H54 (cell line): Measurements from ENCODE around the gene ATF6.

Source experiments
- DNase-seq: peaks from one replicate; pipeline ENCODE4 v3.0.0; 2011; ENCODE audit warnings: low spot score, mixed read lengths; ENCODE audit not compliant: insufficient read length
- FAIRE-seq: peaks from 3 replicates; lab custom pipeline; 2011; peaks lifted over from hg19 to GRCh38; lab: Jason Lieb, UNC
- POLR2A ChIP-seq: IDR thresholded peaks from 2 replicates; pipeline ENCODE4 v1.6.1; 2011; ENCODE audit warnings: low read depth, mild to moderate bottlenecking, low read length

ATF6 gene

GRCh38 chr1:161946071-161946987 is 180.2 kb downstream of the ATF6 start:
- no peak for FAIRE-seq

GRCh38 chr1:161948435-161948834 is 182.3 kb downstream of the ATF6 start:
- no peak for FAIRE-seq
- TF ChIP-seq POLR2A = no peak
- no peak for DNase-seq

More at GRCh38 chr1:161946071-161946987, 180.2 kb downstream of the ATF6 start:
- TF ChIP-seq POLR2A = no peak
- no peak for DNase-seq

- FAIRE-seq = no peak
- TF ChIP-seq POLR2A = no peak
- no peak for DNase-seq
These were observed 183.4 kb downstream of the ATF6 start for GRCh38 chr1:161949548-161949947.

GRCh38 chr1:161950377-161950776 is 184.3 kb downstream of the ATF6 start:
- no peak for DNase-seq
- no peak for TF ChIP-seq POLR2A
- FAIRE-seq = no peak

- FAIRE-seq = no peak
- no peak for DNase-seq
These were observed 185.5 kb downstream of the ATF6 start for GRCh38 chr1:161951646-161952045.

GRCh38 chr1:161952607-161953172 is 186.6 kb downstream of the ATF6 start:
- TF ChIP-seq POLR2A = no peak
- DNase-seq = no peak
- FAIRE-seq = no peak

More at GRCh38 chr1:161951646-161952045, 185.5 kb downstream of the ATF6 start:
- TF ChIP-seq POLR2A = no peak

GRCh38 chr1:161953256-161953920 is 187.3 kb downstream of the ATF6 start:
- no peak for DNase-seq
- FAIRE-seq = no peak

GRCh38 chr1:161954050-161954449 is 187.9 kb downstream of the ATF6 start:
- no peak for TF ChIP-seq POLR2A
- no peak for FAIRE-seq

More at GRCh38 chr1:161953256-161953920, 187.3 kb downstream of the ATF6 start:
- no peak for TF ChIP-seq POLR2A

GRCh38 chr1:161954466-161954865 is 188.3 kb downstream of the ATF6 start:
- no peak for TF ChIP-seq POLR2A
- no peak for DNase-seq
- FAIRE-seq = no peak

More at GRCh38 chr1:161954050-161954449, 187.9 kb downstream of the ATF6 start:
- DNase-seq = no peak

GRCh38 chr1:161955606-161956005 is 189.5 kb downstream of the ATF6 start:
- TF ChIP-seq POLR2A = no peak
- no peak for DNase-seq
- no peak for FAIRE-seq

- DNase-seq (no peak), FAIRE-seq (no peak)
These were observed 190.0 kb downstream of the ATF6 start for GRCh38 chr1:161956097-161956496.

GRCh38 chr1:161956930-161957329 is 190.8 kb downstream of the ATF6 start:
- no peak for TF ChIP-seq POLR2A
- FAIRE-seq (no peak), DNase-seq (no peak)

More at GRCh38 chr1:161956097-161956496, 190.0 kb downstream of the ATF6 start:
- no peak for TF ChIP-seq POLR2A

GRCh38 chr1:161958425-161958824 is 192.3 kb downstream of the ATF6 start:
- FAIRE-seq (peak; percentile 70), DNase-seq (peak; percentile 34)
- no peak for TF ChIP-seq POLR2A

GRCh38 chr1:161962091-161962887 is 196.2 kb downstream of the ATF6 start:
- FAIRE-seq (no peak), DNase-seq (peak; percentile 54)
- TF ChIP-seq POLR2A = no peak
